H9 (cell line): Measurements from ENCODE around the gene RRAGD. TPM values are rescaled to one million over a fixed set of nuclear protein-coding genes. Genes with fewer than 3 reads are reported as not detected.

Experiments used
- DNase-seq: peaks from one replicate; pipeline ENCODE4 v3.0.0-alpha.2; 2017
- H2AFZ ChIP-seq: one replicate; pipeline ENCODE4 v1.6.1; 2013; ENCODE audit warnings: mild to moderate bottlenecking, low read length, control low read depth, moderate library complexity
- H2AK5ac ChIP-seq: 2 replicates; pipeline ENCODE4 v1.6.1; 2013; ENCODE audit warnings: low read length, control low read depth, mixed read lengths; ENCODE audit not compliant: insufficient read length
- H2BK120ac ChIP-seq: one replicate; pipeline ENCODE4 v1.6.1; 2013; ENCODE audit warnings: low read depth, mild to moderate bottlenecking, low read length, control low read depth, inconsistent platforms; ENCODE audit not compliant: poor library complexity, severe bottlenecking
- H2BK12ac ChIP-seq: 2 replicates; pipeline ENCODE4 v1.6.1; 2013; ENCODE audit warnings: low read length, control low read depth, mixed read lengths, low read depth; ENCODE audit not compliant: insufficient read length
- H2BK15ac ChIP-seq: 2 replicates; pipeline ENCODE4 v1.6.1; 2013; ENCODE audit warnings: low read depth, low read length, control low read depth
- H2BK20ac ChIP-seq: one replicate; pipeline ENCODE4 v1.6.1; 2013; ENCODE audit warnings: low read depth, mild to moderate bottlenecking, low read length, control low read depth, inconsistent platforms; ENCODE audit not compliant: poor library complexity, severe bottlenecking
- H2BK5ac ChIP-seq: 2 replicates; pipeline ENCODE4 v1.6.1; 2013; ENCODE audit warnings: low read length, control low read depth, mixed read lengths; ENCODE audit not compliant: insufficient read length
- H3K14ac ChIP-seq: 2 replicates; pipeline ENCODE4 v1.6.1; 2013; ENCODE audit warnings: low read length, control low read depth; ENCODE audit not compliant: insufficient read depth
- H3K18ac ChIP-seq: 2 replicates; pipeline ENCODE4 v1.6.1; 2013; ENCODE audit warnings: low read depth, mild to moderate bottlenecking, mixed read lengths, low read length, control low read depth; ENCODE audit not compliant: insufficient read length
- H3K23ac ChIP-seq: 2 replicates; pipeline ENCODE4 v1.6.1; 2013; ENCODE audit warnings: low read length, control low read depth, mixed read lengths, low read depth; ENCODE audit not compliant: insufficient read length
- H3K23me2 ChIP-seq: 2 replicates; pipeline ENCODE4 v1.6.1; 2013; ENCODE audit warnings: low read depth, mild to moderate bottlenecking, mixed read lengths, low read length, control low read depth; ENCODE audit not compliant: insufficient read length, poor library complexity, severe bottlenecking
- H3K27ac ChIP-seq: 2 replicates; pipeline ENCODE4 v1.5.1; 2013; ENCODE audit warnings: low read length, control low read depth, mixed read lengths, low read depth; ENCODE audit not compliant: insufficient read length
- H3K27me3 ChIP-seq: 2 replicates; pipeline ENCODE4 v1.6.1; 2013; ENCODE audit warnings: low read length, control low read depth, inconsistent platforms; ENCODE audit not compliant: insufficient read depth
- H3K4ac ChIP-seq: 2 replicates; pipeline ENCODE4 v1.6.1; 2013; ENCODE audit warnings: low read depth, mild to moderate bottlenecking, control low read depth, inconsistent platforms, low read length, moderate library complexity
- H3K4me1 ChIP-seq: 2 replicates; pipeline ENCODE4 v1.6.1; 2013; ENCODE audit warnings: low read length, control low read depth, inconsistent platforms; ENCODE audit not compliant: insufficient read depth
- H3K4me2 ChIP-seq: 2 replicates; pipeline ENCODE4 v1.6.1; 2013; ENCODE audit warnings: low read length, control low read depth, mixed read lengths; ENCODE audit not compliant: insufficient read length, insufficient read depth
- H3K56ac ChIP-seq: 2 replicates; pipeline ENCODE4 v1.6.1; 2013; ENCODE audit warnings: low read depth, mild to moderate bottlenecking, mixed read lengths, low read length, control low read depth; ENCODE audit not compliant: insufficient read length
- H3K79me1 ChIP-seq: 2 replicates; pipeline ENCODE4 v1.6.1; 2013; ENCODE audit warnings: low read depth, mild to moderate bottlenecking, moderate library complexity, low read length, control low read depth, inconsistent platforms; ENCODE audit not compliant: insufficient read depth, poor library complexity, severe bottlenecking
- H3K79me2 ChIP-seq: 2 replicates; pipeline ENCODE4 v1.6.1; 2013; ENCODE audit warnings: low read length, control low read depth, inconsistent platforms; ENCODE audit not compliant: insufficient read depth
- H3K9ac ChIP-seq: 2 replicates; pipeline ENCODE4 v1.6.1; 2013; ENCODE audit warnings: low read length, control low read depth, mixed read lengths; ENCODE audit not compliant: insufficient read length; ENCODE audit errors: extremely low read depth
- H3K9me3 ChIP-seq: one replicate; pipeline ENCODE4 v1.6.1; 2013; ENCODE audit warnings: low read depth, low read length, inconsistent platforms; ENCODE audit not compliant: control insufficient read depth
- H3T11ph ChIP-seq: one replicate; pipeline ENCODE4 v1.6.1; 2013; ENCODE audit warnings: mild to moderate bottlenecking, low read length, control low read depth, inconsistent platforms
- H4K20me1 ChIP-seq: one replicate; pipeline ENCODE4 v1.6.1; 2013; ENCODE audit not compliant: control insufficient read depth, insufficient read length, insufficient read depth
- H4K5ac ChIP-seq: 2 replicates; pipeline ENCODE4 v1.6.1; 2013; ENCODE audit warnings: low read depth, mild to moderate bottlenecking, mixed read lengths, low read length, control low read depth; ENCODE audit not compliant: insufficient read length
- H4K8ac ChIP-seq: replicated peaks from 2 replicates; pipeline ENCODE4 v1.6.1; 2013; ENCODE audit warnings: low read length, control low read depth, mixed read lengths, low read depth; ENCODE audit not compliant: insufficient read length
- H4K91ac ChIP-seq: 2 replicates; pipeline ENCODE4 v1.6.1; 2013; ENCODE audit warnings: low read depth, mild to moderate bottlenecking, moderate library complexity, mixed read lengths, low read length, control low read depth; ENCODE audit not compliant: insufficient read length
- H3K27ac Mint-ChIP-seq, 3 experiments: 2 replicates in 2 of 3; 3 replicates in 1 of 3; pipeline ENCODE4 v1.8.0; 2020 to 2021; ENCODE audit warnings: mixed read lengths in 3 of 3, mild to moderate bottlenecking in 1 of 3, moderate library complexity in 1 of 3
- H3K27me3 Mint-ChIP-seq: 2 replicates; pipeline ENCODE4 v1.8.0; 2021; ENCODE audit warnings: low read depth, mild to moderate bottlenecking, moderate library complexity, mixed read lengths
- H3K36me3 Mint-ChIP-seq, 3 experiments: 2 replicates in 2 of 3; 3 replicates in 1 of 3; pipeline ENCODE4 v1.8.0; 2020 to 2021; ENCODE audit warnings: low read depth in 3 of 3, mixed read lengths in 3 of 3; ENCODE audit not compliant: insufficient read depth in 1 of 3
- H3K4me1 Mint-ChIP-seq, 2 experiments: 2 replicates each; pipeline ENCODE4 v1.8.0; 2020; ENCODE audit warnings: mixed read lengths in 2 of 2
- H3K4me3 Mint-ChIP-seq, 2 experiments: 2 replicates in 1 of 2; 3 replicates in 1 of 2; pipeline ENCODE4 v1.8.0; 2020 to 2021; ENCODE audit warnings: mild to moderate bottlenecking in 2 of 2, mixed read lengths in 2 of 2, moderate library complexity in 1 of 2
- H3K9me3 Mint-ChIP-seq, 2 experiments: 2 replicates in 1 of 2; 3 replicates in 1 of 2; pipeline ENCODE4 v1.8.0; 2020; ENCODE audit warnings: mild to moderate bottlenecking in 2 of 2, mixed read lengths in 2 of 2, moderate library complexity in 1 of 2
- WGBS: extraction: QIAGEN DNeasy Blood & Tissue Kit; methylation state at CpG from one replicate; pipeline ENCODE4 v1.1.7; 2013; ENCODE audit warnings: missing lambda C conversion rate, low lambda C conversion rate, mixed read lengths; ENCODE audit not compliant: insufficient read length; ENCODE audit errors: extremely low coverage; 5-methylcytosine and 5-hydroxymethylcytosine counted together
- total RNA-seq: library from RNA; stranded (reverse); gene quantifications from 2 replicates; pipeline ENCODE4 v1.2.1, GENCODE V29; 2021
- TF ChIP-seq, protein P1 (sequence below): fragments of 200-600 bp; sonication (generic); conservative IDR thresholded peaks from 3 replicates; pipeline ENCODE4 v1.8.0; 2021; ENCODE audit warnings: antibody characterized with exemption, mild to moderate bottlenecking

Gene RRAGD
- total RNA-seq, 1 experiment from 2014 or later, result 10.6 TPM

DNA sequence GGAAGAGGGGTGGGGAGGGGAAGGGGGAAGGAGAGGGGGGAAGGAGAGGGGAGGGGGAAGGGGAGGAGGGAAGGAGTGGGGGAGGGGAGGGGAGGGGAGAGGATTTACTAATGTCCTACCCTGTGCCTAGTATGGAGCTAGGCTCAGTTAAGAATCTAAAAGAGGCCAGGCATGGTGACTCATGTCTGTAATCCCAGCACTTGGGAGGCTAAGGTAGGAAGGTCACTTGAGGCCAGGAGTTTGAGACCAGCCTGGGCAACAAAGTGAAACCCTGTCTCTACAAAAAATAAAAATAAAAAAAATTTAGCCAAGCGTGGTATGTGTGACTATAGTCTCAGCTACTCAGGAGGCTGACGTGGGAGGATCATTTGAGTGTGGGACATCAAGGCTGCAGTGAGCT lies 72.5 kb downstream of the RRAGD start:
- Histone ChIP-seq H3K4me2 (no peak overlapping the region), H4K91ac (no peak overlapping the region), H2BK120ac (no peak overlapping the region), H3K27me3 (no peaks in the 10 kb centered on the region), H2AFZ (no peak overlapping the region), H3T11ph (no peak overlapping the region), H3K9me3 (no peaks in the 10 kb centered on the region), H3K79me2 (no peaks in the 10 kb centered on the region), H3K27ac (no peak overlapping the region), H3K56ac (no peak overlapping the region), H4K8ac (no peak overlapping the region), H3K79me1 (no peaks in the 10 kb centered on the region), H4K5ac (no peak overlapping the region), H4K20me1 (no peaks in the 10 kb centered on the region), H3K9ac (no peak overlapping the region), H3K4me1 (no peaks in the 10 kb centered on the region), H3K23ac (no peak overlapping the region), H2BK20ac (no peak overlapping the region), H2BK12ac (no peak overlapping the region), H3K4ac (no peak overlapping the region), H2BK5ac (no peak overlapping the region), H2AK5ac (no peak overlapping the region), H2BK15ac (no peak overlapping the region), H3K18ac (no peak overlapping the region), H3K14ac (no peak overlapping the region), H3K23me2 (no peaks in the 10 kb centered on the region)
- WGBS, result no CpG with 5 or more reads among the region's 2 CpGs
- no peak for DNase-seq
- Mint-ChIP-seq H3K36me3 (peaks cover 8 to 29% (median 28%) of the 10 kb centered on the region in 3 experiments; a peak in 6 of 7 replicates), H3K27ac (no peak overlapping the region; a peak in 1 of 7 replicates), H3K4me1 (no peaks in the 10 kb centered on the region; a peak in 1 of 4 replicates), H3K4me3 (no peak overlapping the region), H3K27me3 (no peaks in the 10 kb centered on the region), H3K9me3 (no peaks in the 10 kb centered on the region; a peak in 1 of 5 replicates)
- TF ChIP-seq, protein P1, sequence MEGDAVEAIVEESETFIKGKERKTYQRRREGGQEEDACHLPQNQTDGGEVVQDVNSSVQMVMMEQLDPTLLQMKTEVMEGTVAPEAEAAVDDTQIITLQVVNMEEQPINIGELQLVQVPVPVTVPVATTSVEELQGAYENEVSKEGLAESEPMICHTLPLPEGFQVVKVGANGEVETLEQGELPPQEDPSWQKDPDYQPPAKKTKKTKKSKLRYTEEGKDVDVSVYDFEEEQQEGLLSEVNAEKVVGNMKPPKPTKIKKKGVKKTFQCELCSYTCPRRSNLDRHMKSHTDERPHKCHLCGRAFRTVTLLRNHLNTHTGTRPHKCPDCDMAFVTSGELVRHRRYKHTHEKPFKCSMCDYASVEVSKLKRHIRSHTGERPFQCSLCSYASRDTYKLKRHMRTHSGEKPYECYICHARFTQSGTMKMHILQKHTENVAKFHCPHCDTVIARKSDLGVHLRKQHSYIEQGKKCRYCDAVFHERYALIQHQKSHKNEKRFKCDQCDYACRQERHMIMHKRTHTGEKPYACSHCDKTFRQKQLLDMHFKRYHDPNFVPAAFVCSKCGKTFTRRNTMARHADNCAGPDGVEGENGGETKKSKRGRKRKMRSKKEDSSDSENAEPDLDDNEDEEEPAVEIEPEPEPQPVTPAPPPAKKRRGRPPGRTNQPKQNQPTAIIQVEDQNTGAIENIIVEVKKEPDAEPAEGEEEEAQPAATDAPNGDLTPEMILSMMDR, result no peak
